Psoas muscle (tissue), 8 donors: Measurements from ENCODE around the gene GAST. TPM values are rescaled to one million over a fixed set of nuclear protein-coding genes. Genes with fewer than 3 reads are reported as not detected.

Source experiments
- ATAC-seq, 4 donors: fragments of 200-7000 bp; cut with Tn5 transposase; one replicate each; pipeline ENCODE4 v1.9.1; 2020; ENCODE audit warnings: moderate library complexity in 3 of 4, mild to moderate bottlenecking in 2 of 4
- DNase-seq, 2 donors: peaks; one replicate each; pipeline ENCODE4 v3.0.0-alpha.2; 2020
- H3K27ac ChIP-seq: fragments of 200-600 bp; one replicate; pipeline ENCODE4 v1.8.0; 2022
- H3K27me3 ChIP-seq, 3 donors: fragments of 200-600 bp in 1 of 3; one replicate each; pipeline versions ENCODE4 v1.6.1 to v1.8.0; 2013 to 2022; ENCODE audit warnings: low read length in 2 of 3, mild to moderate bottlenecking in 2 of 3, moderate library complexity in 1 of 3; ENCODE audit not compliant: insufficient read depth in 3 of 3
- H3K36me3 ChIP-seq, 2 donors: fragments of 200-600 bp in 1 of 2; one replicate each; pipeline versions ENCODE4 v1.6.1 to v1.8.0; 2013 to 2022; ENCODE audit warnings: low read depth in 1 of 2, mild to moderate bottlenecking in 1 of 2, moderate library complexity in 1 of 2; ENCODE audit not compliant: insufficient read depth in 1 of 2
- H3K4me1 ChIP-seq: fragments of 200-600 bp; one replicate; pipeline ENCODE4 v1.8.0; 2022
- H3K4me3 ChIP-seq: fragments of 200-600 bp; one replicate; pipeline ENCODE4 v1.8.0; 2022; ENCODE audit warnings: mild to moderate bottlenecking
- H3K9me3 ChIP-seq: fragments of 200-600 bp; one replicate; pipeline ENCODE4 v1.8.0; 2022
- WGBS, 3 donors: extraction: QIAGEN DNeasy Blood & Tissue Kit; methylation state at CpG; one replicate each; pipeline versions ENCODE4 v1.1.6 to v1.1.7; 2013; 5-methylcytosine and 5-hydroxymethylcytosine counted together
- intact Hi-C, 2 donors: fragments of 100-400 bp; cut with DNase I; formaldehyde crosslinking; loops; one replicate each; pipeline versions ENCODE4 v1.11.0 to v1.14.2; 2022
- polyA plus RNA-seq, 3 donors: library from polyadenylated mRNA; stranded (reverse); fragments of 200-250 nt; gene quantifications; one replicate each; pipeline ENCODE4 v1.2.3, GENCODE V29; 2013
- total RNA-seq, 4 donors: library from RNA; stranded (reverse); fragmentation: NEBNext Ultra II Directional in 2 of 4; extraction: Animal tissue kit (Norgen Biotek cat#: 25700) in 2 of 4; gene quantifications; one replicate each; pipeline versions ENCODE4 v1.2.1 to v1.2.4, GENCODE V29; 2021 to 2023
- TF ChIP-seq, protein P1 (sequence below): fragments of 200-600 bp; IDR thresholded peaks from one replicate; pipeline ENCODE4 v1.8.0; 2022; ENCODE audit warnings: antibody characterized with exemption
- donor health status: healthy with polysubstance abuse.
- donor health status: DM: no; HTN: no; CAD: no; lungs with moderate emphysema.
- donor health status: Bipolar disorder and iron deficiency.
- donor health status: healthy.
- donor health status: DM: yes; HTN: yes; CAD: no.
- donor health status: DM: no; HTN: no; CAD: no.
- donor health status: DM: no; HTN: no; CAD: no.
- donor health status: DM: yes; HTN: yes; CAD: no.

GAST gene
- total and polyA plus RNA-seq, 7 donors, result not detected

- no peaks in the 10 kb centered on the region for H3K9me3 ChIP-seq
- H3K4me1 ChIP-seq, result no peaks in the 10 kb centered on the region
- peak in 1 of 4 donors; percentile 37 for ATAC-seq
- no peak overlapping the region for H3K27ac ChIP-seq
- no peaks in the 10 kb centered on the region for H3K36me3 ChIP-seq
- TF ChIP-seq, protein P1, sequence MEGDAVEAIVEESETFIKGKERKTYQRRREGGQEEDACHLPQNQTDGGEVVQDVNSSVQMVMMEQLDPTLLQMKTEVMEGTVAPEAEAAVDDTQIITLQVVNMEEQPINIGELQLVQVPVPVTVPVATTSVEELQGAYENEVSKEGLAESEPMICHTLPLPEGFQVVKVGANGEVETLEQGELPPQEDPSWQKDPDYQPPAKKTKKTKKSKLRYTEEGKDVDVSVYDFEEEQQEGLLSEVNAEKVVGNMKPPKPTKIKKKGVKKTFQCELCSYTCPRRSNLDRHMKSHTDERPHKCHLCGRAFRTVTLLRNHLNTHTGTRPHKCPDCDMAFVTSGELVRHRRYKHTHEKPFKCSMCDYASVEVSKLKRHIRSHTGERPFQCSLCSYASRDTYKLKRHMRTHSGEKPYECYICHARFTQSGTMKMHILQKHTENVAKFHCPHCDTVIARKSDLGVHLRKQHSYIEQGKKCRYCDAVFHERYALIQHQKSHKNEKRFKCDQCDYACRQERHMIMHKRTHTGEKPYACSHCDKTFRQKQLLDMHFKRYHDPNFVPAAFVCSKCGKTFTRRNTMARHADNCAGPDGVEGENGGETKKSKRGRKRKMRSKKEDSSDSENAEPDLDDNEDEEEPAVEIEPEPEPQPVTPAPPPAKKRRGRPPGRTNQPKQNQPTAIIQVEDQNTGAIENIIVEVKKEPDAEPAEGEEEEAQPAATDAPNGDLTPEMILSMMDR, result no peak
- 58 to 66% (median 60%) methylated on average over 15 of the region's 15 CpGs for WGBS, 3 donors
- intact Hi-C loops, result no loop called here
- no peak overlapping the region for H3K4me3 ChIP-seq
- DNase-seq, result no peak
- no peaks in the 10 kb centered on the region for H3K27me3 ChIP-seq
These were observed 5.5 kb downstream of the GAST start for GRCh38 chr17:41717408-41718286.

DNA sequence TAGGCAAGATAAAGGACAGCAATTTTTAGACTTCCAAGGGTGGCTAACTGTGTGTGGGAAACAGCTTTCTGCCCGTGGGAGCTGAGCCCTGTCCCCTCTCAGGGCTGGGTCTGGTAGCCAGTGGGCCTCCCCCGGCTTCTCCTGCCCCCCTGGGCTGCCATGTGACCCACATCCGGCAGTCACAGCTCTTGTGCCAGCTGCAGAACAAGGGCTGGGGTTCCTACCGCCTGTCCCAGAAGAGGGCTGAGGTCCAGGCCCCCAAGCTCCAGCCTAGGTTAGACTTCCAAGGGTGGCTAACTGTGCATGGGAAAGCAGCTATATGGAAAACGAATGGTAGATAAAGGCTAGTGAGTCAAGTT is 6.1 kb downstream of the GAST start:
- Histone ChIP-seq H3K27ac (no peak overlapping the region), H3K9me3 (no peaks in the 10 kb centered on the region), H3K4me1 (no peaks in the 10 kb centered on the region), H3K4me3 (no peak overlapping the region), H3K36me3 (no peaks in the 10 kb centered on the region), H3K27me3 (no peaks in the 10 kb centered on the region)
- 27 to 54% (median 38%) methylated on average over 5 of the region's 5 CpGs for WGBS, 3 donors
- ATAC-seq (no peak), DNase-seq (no peak)
- TF ChIP-seq, protein P1, result no peak
- intact Hi-C loops, result no loop called here

DNA sequence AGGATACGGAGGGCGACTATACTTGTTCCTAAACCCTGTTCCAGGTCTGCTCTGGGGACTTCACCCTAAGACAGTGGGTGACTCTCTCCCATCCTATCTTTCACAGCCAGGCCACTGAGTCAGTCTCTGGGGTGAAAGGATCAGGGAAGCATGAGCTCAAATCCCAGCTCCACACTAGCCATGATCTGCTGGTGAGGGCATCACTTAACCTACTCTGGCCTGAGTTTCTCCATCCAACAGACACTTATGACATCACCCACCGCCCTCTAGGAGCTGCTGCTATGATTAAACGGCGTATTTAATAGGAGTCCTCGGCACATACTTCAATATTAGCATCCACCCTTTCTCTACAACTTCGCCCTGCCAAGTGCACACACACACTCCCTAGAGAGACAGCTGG is 10.1 kb downstream of the GAST start:
- TF ChIP-seq, protein P1, result no peak
- Histone ChIP-seq H3K27me3 (no peaks in the 10 kb centered on the region), H3K36me3 (no peaks in the 10 kb centered on the region), H3K4me3 (no peak overlapping the region), H3K9me3 (no peaks in the 10 kb centered on the region), H3K27ac (no peak overlapping the region), H3K4me1 (no peaks in the 10 kb centered on the region)
- intact Hi-C loops, result no loop called here
- WGBS, 3 donors, result 88 to 92% (median 88%) methylated on average over 7 of the region's 7 CpGs
- ATAC-seq (no peak), DNase-seq (no peak)

- TF ChIP-seq, protein P1, result no peak
- intact Hi-C loops, result no loop called here
- ATAC-seq, result no peak
These were observed 11.8 kb downstream of the GAST start for GRCh38 chr17:41723801-41724475.

More at GRCh38 chr17:41723801-41724475, 11.8 kb downstream of the GAST start:
- Histone ChIP-seq H3K4me1 (no peaks in the 10 kb centered on the region), H3K9me3 (no peaks in the 10 kb centered on the region), H3K27ac (no peak overlapping the region), H3K36me3 (no peaks in the 10 kb centered on the region), H3K27me3 (no peaks in the 10 kb centered on the region), H3K4me3 (no peak overlapping the region)
- 77 to 82% (median 78%) methylated on average over 11 to 12 of the region's 12 CpGs for WGBS, 3 donors
- DNase-seq, result no peak
